Cerebellar nuclear complex (tissue), 1 donor: ENCODE measurements around the gene FSTL4.

Experiments
- DNase-seq, 2 experiments: peaks; one replicate each; lab custom pipeline; 2025; lab: John Stamatoyannopoulos, UW

The FSTL4 gene

DNA sequence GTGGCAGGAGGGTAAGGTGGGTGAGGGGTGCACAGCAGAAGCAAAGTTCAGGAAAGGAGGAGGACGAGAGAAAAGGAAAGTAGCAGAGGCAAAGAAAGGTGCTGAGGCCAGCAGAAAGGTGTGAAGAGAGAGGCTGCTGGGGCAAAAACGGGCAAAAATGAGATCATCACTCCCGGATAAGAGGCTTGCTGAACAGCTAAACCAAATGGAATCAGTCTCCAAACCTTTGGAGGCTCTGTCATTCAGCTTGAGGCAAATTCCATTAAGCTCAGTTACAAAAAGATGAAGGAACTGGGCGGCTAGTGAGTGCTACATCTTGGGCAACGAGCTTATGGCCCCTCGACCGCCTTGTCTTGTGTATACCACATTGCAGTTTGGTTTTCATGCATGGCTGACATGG is 136.4 kb downstream of the FSTL4 start:
- DNase-seq = no peak

DNA sequence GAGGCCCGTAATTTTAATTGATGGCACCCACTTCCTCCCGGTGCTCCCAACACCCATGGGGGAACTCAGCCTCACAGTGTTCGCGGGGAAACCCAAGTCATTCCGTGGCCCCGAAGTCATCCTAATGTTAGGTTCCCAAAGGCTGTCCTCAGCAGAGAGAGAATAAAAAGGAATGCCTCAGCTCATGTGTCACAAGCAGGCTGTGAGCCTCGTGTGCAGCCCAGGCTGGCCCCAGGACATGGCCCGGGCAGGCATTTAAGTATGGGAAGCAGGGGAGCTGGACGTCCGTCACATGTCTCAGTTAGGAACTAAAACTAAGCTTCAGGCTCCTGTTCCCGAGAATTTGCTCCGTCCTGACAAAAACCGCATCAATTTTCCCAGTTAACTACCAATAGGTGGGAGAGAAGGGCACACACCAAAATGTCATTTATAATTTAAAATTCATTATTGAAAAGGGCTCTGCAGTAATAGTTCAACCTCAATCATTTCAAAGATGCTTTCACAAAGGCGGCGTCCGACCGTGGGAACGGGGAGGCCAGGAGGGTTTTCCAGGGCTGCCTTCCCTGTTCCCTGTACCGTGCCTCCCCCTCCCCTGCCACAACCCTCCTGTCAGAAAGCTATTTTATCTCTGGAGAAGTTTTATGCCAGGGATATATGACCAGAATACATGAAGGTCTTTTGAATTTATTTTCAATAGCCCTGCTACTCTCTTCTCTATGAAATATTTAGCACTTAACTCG is 137.3 kb downstream of the FSTL4 start:
- DNase-seq = no peak

DNA sequence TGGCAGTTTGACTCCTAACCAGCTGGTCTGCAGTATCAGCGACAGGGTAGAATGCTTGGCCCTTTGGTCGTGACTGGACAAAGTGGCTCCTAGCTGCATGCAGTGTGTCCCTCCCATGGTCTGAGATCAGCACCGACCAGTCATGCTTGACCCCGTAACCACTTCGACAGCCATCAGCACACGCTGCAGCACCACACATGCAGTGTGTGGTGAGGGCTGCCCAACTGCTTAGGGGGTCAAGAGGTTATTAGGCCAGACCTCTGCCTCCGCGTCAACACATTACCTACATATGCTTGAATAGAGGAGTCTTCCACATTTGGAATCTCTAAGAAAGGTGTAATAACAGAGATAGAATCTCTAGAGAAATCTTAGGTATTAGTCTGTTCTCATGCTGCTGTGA is 139.1 kb downstream of the FSTL4 start:
- DNase-seq = no peak

DNA sequence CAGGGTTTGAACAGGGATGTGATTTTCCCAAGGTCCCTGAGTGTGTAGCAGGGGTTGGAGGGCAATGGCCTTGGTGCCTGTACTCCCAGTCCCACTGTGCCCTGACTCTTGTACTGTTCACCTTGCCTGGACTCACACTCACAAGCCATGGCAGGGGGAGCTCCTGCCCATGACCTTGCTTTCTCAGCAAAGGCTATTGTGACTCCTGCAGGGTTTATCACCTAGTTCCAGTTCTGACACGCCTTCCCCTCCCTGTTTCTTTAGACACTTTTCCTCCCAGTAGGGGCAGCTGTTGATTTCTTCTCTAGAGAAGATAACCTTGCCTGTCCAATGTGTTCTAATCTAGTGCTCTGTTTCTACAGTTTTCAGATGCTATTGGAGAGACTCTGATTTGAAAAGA is 139.5 kb downstream of the FSTL4 start:
- DNase-seq = no peak

DNA sequence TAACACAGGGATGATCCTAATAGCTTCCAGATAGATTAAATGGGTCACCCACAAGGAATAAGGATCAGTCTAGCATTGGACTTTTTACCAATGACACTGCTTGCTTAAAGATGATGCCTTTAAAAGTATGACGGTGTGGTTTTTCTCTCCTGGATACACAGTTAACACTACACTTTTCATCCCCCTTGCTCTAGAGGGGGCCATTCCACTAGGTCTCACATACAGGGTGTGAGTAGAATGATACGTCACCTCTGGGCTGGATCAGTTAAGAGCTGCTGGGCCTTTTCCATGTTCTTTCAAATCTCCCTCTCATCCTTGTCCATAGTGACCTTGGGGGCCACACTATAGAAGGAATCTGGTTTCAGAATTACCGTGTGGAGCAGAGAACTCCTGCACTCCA is 140.6 kb downstream of the FSTL4 start:
- DNase-seq = no peak

DNA sequence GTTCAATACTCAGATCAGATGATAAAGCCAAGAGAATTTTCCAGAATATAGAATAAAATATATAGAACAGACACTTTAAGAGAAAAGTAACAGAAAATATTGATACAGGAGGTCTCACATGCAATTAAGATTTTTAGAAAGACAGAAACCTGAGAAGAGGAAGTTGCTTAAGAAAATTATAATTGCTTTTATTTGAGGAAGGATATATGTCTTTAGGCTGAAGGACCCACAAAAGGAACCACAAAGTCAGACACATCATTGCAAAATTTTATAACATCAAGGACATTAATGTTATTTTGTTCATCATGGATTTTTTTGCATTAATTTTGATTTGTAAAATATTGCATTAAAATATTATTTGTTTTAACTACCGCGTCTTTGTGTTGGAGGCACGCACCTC is 141.5 kb downstream of the FSTL4 start:
- no peak for DNase-seq

DNA sequence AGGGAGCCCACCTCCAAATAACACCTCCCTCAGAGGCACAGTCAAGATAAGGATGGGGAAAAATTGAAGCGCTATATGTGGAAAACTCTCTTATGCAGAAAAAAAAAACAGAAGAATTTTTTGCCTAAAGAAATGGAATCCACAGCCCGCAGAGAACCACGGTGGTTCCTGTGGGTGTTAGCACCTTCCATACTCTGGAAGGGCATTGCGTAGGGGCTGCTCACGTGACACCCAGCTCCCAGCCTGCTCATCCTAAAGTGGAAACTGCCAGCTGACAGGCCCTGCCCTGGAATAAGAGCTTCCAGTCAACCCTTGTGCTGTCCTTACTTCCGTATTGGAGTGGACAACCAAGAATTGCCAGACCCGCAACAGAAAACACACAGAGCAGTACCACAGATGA is 142.5 kb downstream of the FSTL4 start:
- DNase-seq = no peak

DNA sequence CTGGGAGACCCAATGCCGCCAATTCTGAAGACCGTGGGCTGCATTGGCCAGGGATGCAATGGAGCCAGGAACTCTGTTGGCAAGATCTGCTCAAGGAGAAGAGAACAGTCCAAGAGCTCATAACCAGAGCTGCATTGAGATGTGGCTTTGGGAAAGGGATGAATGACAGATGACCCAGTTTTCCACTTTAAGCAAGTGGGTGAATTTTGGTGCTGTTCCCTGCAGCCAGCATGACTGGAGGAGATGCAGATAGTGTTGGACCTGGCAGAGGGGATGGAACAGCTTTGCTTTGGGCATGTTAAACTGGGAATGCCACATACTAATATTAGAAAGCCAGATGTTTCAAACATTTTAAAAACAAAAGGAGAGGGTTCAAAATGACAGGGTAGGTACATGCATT is 143.1 kb downstream of the FSTL4 start:
- DNase-seq = no peak

DNA sequence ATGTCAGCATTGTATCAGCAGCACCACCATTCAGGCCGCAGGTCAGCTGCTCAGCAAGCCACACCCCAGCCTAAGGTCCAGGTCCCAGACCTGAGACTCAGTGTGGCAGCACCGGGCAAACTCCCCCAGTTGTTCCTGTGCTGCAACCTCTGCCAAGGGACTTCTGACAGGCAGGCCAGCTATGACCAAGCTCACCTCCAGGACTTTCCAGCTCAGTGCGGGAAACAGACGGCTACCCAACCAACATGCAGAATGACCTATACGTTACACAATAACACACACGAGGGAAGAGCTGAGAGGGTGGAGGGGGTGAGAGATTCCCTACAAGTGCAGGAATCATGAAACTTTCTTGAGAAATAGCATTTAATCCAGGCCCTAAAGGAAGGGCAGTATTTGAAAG is 143.7 kb downstream of the FSTL4 start:
- no peak for DNase-seq

DNA sequence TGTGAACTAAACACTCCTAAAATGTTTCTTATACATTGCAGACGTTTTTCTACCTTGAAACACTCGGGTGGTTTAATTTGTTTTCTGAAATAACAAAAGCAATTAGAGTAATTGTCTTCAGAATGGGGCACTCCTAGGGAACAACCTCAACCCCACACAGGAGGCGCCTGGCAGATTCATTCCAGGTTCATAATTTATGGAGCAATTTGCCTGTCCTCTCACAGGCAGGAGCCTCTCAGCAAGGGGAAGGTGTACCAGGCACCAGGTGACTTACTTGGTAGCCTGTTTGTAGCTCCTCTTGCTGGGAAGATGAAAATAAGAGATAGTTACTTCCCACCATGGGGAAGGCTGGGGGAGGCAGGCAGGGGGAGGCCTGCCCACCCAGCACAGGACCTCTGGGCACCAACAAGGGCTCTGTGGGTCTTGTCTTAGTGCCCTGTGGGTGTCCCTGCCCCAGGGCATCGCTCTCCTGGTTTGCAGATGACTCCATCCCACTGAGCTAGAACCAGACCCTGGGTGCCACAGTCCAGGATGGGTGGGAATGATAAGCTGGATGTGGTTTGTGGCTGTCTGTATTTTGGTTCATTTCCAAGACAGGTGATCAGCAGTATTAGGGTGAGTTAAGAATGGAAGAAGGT is 144.4 kb downstream of the FSTL4 start:
- no peak for DNase-seq

DNA sequence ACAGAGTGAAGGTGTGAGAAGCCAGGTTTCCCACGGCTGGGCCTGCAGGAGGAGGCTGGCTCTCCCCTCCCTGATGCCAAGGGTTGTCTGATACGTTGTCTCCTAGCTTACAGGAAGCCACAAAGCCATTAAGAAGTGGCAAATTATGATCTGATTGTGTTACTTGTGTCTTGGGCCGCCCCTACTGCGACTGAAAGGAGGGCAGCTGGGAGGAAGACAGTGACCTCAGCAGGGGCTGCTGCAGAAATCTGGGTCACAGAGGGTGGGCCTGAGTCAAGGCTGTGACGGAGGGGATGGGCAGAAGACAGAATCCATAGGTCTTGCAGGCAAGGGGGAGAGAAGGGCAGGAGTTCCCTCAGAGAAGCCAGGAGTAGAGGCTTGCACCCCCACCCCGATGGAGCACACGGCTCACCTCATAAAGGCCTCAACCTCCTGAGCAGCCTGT is 145.0 kb downstream of the FSTL4 start:
- DNase-seq = no peak

DNA sequence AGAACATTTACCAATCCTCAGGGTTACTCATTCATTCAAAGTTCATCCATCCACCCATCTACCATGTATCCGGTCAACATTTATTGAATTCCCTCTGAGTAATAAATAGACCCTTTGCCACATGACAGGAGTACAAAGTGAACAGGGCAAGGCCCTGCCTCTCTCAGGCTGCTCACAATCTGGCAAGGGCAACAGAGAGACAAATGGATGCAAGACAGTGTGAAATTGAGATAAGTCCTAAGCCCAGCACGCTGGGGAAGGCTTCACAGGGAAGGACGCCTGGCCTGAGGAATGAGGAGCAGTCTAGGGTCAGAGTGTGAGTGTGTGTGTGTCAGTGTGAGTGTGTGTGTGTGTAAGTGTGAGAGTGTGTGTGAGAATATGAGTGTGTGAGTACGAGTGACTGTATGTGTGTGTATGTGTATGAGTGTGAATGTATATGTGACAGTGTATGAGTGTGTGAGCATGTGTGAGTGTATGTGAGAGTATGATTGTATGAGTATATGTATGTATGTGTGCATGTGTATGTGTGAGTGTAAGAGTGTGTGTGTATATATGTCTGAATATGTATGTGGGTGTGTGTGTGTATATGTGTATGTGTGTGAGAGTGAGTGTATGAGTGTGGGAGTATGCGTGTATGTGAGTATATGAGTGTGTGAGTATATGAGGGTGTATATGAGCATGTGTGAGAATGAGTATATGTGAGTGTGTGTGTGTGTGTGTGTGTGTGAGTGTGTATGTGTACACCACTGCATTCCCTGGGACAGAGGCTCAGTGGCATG is 145.6 kb downstream of the FSTL4 start:
- DNase-seq = no peak

DNA sequence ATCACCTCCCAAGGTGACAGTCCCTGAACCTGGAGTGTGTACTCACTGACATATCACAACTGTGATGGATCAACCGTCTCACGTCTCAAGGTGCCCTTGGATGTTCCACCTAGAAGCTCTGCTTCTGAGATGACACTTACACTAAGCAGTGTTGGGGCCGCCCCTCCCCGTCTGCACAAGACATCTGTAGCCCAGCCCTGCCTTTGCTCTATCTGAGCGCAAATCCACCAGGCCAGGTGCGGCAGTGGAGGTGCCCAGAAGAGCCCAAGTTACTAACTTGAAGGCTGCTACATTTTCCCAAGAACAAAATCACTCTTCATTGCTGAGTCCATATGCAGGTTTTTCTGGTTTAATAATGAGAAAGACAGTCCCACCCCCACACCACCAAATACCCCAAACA is 148.3 kb downstream of the FSTL4 start:
- no peak for DNase-seq

DNA sequence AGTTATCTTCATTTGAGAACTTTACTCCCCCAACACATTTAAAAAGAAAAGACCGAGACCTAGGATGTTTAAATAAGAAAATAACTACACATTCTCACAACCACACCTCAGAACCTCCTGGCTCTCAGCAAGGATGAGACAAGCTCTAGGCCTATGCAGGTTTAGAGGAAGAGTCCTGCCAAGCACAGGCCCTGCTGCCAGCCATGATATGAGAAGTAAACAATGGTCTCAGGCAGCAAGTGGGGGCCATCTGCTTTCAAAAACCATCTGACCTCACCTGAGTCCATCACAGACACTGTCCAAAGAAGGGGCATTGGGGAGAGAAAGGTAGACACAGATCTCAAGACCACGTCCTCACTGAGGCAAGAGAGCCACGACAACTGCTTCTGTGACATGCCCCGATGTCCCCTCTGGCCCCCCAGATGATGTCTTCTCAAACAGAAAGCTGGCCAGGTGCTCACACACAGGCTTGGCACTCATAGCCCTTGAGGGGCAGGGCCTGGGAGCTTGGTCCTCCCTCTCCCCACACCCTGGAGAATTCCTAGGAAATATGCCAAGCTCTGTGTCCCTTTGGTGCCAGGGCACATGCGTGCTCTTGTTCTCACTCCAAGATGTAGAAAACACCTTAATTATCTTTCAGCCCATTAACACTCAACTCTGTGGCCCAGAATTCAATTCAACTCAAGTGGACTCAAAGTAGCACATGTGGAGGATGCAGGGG is 150.4 kb downstream of the FSTL4 start:
- DNase-seq = peak in 1 of 2 experiments; percentile 7

DNA sequence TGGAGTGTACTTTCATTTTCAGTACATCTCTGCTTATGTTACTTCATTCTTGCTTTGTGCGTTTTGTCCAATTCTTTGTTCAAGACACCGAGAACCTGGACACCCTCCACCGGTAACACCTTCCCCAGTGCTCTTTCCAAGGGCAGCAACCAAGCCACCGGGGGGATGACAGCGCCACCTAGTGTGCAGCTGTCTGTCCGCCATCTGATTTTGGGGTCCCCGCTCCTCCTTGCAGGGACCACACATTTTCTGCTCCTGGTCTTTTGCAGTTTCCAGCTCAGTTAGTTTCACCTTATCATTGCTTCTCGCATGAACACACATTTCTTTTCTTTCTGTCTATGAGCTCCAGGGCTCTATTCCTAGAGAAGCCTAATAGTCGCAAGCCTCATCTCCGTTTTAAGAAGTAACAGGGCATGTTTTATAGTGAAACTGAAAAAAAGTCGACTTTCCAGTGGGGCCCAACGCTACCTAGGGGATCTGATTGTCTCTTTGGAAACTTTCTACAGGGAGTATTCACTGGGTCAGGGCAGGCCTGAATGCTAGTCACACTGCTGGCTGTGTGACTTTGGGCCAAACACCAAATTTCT is 152.1 kb downstream of the FSTL4 start:
- DNase-seq = no peak

DNA sequence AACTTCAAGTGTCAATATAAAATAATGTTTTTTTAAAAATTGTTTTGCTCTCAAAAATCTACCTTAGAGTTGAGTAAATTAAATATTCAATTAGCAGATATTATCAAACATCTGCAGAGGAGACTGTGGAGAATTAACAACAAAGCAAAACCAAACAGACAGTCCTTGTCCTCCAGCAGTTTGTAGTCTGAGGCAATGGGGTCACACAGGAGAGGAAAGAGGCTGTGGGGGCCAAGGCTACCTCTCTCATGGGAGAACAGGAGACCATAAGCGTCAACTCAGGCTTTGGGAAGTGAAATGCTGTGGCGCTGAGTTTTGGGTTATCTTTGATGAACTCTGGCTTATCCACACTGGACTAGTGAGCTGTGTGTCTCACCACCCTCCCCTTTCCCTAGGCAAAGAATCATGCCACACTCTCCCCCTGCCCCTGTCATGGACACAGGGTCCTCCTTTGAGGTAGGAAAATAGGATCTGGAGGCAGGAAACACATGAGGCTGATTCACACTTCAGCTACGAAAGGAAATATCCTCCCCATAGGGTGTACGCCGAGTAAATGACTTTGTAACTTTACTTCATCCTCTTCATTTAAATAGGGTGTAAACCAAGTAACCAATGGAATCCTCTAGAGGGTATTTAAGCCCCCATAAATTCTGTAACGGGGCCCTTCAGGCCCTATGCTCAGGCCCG is 152.7 kb downstream of the FSTL4 start:
- DNase-seq = no peak

DNA sequence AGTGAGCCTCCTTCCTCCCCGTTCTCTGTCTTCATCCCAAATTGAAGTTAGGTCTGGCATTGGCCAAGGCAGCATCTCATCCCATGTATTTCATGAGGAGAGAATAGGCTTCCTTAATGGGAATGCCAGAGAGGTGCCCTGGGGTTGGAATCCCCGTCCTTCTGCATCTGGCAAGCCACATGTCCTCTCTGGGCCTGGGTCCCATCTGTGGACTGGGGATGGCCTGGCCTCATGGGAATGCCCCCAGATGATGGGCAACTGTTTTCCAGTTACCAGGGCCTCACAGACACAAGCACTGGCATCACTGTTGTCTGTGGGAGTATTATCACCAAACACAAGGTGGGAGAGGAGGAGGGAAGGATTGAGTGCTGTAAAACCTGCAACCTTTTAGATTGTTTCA is 153.9 kb downstream of the FSTL4 start:
- no peak for DNase-seq

DNA sequence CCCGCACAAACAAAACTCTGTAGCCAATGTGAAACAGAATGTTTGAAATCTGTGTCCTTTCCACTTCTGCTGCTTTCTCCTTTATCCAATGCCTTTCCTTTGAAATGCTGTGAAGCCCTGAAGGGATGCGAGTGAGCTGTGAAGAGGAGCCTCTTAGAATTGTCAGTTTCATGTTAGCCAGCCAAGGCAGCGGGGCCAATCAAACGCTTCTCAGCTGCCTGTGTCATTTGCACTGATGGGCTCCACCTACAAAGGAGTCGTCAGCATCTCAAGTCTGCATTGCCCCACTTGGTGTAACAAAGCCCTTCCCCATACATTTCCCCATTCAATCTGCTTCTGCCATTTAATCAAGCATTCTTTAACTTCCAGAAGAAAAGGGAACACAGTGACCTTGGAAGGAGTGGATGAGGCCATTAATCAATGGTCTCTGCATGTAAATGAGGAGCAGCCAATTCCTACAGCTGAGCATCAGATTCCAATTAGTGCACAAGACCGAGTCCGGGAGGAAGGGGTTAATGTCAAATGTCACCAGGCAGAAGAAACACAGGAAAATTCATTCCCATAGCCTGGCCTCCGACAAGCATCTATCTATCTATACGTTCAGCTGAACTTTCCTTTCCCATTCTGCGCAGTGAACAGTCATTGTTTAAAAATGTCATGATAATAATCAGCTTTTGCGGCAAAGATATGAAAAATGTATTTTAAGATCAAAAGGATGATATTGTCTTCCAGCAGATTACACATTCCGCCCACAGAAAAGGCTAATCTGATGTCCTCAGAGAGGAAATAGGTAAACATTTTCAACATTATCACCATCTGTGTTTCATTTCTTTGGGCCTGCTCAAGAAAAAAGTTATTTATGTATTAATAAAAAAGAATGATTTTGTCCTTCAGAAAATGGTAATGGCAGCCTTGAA is 154.6 kb downstream of the FSTL4 start:
- DNase-seq = no peak

DNA sequence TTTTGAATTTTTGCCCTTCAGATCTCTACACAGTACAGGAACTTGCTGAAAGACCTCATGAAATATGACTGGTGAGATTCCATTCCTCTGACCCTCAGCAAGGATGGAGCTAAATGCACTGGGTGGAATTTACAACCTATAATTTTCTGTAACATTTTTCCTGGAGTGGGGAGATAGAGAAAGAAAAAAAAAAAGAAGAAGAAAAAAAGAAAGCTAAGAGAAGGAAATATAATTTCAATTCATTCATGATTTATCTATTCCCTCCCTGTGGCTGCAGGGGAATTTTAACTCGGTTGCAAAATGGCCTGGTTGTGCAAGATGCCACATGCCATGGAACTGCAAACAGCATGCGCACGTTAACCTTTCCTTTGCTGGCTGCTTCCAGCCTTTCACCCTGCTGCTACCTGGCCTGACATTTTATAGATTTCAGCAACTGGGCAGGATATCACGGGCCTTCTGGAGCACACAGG is 155.4 kb downstream of the FSTL4 start:
- no peak for DNase-seq

DNA sequence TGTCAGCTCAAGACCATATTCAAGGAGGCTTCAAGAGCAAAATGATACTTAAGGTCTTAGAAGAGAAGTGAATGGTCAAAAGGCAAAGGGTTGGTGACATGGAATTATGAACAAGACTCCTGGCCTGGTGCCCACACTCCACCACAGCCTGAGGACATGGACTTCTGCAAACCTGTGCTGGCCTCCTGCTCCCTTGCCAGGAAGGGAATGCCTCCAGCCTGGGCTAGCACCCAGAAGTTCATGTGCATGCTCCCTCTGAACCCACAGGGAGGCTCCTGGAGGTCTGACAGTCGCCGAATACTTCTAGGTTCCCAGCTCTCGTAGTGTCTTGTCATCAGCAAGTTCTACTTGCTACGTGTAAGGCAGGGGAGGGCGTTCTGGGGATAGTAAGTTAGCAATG is 156.7 kb downstream of the FSTL4 start:
- no peak for DNase-seq
